Measurements from ENCODE around the gene RMND1.
"Not testable (repeated sequence)": the region's sequence is repeated elsewhere in the genome, so short reads cannot be mapped to it uniquely, and the experiment has no call there.

Gene RMND1

DNA sequence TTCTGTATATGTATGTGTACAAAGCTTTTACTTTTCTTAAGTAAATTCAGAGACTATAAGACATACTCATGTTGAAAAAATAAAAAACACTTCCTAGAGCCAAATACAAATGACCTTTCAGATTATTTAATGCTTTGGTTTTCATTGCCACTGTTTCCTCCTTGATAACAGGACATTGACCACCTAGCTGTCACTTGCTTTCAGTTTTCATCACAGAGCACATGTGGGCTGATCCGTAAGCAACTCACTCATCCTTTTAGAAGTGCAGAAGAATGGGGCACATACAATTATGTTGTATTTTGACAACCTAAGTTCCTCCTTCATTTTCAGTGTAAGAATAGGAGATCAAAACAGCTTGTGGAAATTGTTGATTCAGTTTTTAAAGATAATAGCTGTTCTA lies 66.7 kb downstream of the RMND1 start:
- DNase-seq (ENCODE audit: low read depth in 3 of 3): no peak

DNA sequence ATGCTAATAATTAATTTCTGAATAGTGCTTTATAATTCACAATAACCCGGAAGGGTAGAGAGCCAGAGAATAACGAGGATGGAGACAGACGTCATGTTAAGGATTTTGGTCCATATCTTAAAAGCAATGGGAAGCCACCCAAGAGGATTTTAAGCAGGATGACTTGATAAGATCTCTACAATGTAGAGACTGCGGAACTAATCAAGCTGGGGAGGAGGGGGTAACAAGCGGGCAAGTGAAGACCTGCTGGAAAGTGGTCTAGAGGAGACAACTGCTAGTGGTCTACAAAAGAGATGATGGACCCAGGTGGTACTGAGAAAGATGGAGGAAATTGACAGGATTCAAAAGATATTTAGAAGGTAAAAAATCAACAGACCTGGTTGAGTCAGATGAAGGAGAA lies 67.8 kb downstream of the RMND1 start:
- DNase-seq (ENCODE audit: low read depth in 3 of 3): no peak

DNA sequence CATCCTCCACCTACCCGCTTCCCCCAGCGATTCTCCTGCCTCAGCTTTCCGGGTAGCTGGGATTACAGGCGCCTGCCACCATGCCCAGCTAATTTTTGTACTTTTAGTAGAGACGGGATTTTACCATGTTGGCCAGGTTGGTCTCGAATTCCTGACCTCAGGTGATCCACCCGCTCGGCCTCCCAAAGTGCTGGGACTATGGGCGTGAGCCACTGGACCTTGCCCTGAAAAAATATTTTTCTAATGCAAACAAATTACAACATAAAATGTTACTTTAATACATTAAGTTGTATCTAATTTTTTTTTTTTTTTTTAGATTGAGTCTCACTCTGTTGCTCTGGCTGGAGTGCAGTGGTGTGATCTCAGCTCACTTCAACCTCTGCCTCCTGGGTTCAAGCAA lies 69.3 kb downstream of the RMND1 start:
- not testable (repeated sequence) for DNase-seq (ENCODE audit: low read depth in 3 of 3)

DNA sequence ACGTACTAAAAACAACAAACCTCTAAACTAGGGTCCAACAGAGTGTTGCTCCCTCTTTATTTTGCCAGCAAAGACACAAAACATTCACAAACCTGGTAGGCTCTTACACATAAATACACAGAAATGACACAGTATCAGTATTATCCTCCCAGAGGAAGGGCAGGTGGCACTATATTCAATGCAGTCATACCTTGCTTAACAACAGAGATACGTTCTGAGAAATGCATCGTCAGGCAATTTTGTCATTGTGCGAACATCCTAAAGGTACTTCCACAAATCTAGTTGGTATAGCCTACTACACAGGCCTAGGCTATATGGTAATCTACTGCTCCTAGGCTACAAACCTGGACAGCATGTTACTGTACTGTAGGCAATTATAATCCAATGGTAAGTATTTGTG lies 70.2 kb downstream of the RMND1 start:
- no peak for DNase-seq (ENCODE audit: low read depth in 3 of 3)

DNA sequence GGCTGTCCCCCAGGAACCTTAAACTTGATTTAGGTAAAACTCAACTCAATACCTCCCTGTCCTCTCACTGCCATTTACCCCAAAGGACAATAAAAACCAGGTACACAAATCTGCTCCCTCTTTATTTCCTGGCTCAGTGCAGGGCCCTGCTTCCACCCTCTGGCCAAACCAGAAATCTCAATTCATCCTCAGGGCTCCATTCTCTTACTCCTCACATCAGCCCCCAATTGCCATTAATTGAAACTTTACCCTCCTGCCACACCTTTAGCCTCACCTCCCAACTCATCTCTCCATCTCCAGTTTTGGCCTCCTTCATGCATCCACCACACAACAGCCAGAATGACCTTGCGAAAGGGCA lies 71.1 kb downstream of the RMND1 start:
- no peak for DNase-seq (ENCODE audit: low read depth in 3 of 3)

DNA sequence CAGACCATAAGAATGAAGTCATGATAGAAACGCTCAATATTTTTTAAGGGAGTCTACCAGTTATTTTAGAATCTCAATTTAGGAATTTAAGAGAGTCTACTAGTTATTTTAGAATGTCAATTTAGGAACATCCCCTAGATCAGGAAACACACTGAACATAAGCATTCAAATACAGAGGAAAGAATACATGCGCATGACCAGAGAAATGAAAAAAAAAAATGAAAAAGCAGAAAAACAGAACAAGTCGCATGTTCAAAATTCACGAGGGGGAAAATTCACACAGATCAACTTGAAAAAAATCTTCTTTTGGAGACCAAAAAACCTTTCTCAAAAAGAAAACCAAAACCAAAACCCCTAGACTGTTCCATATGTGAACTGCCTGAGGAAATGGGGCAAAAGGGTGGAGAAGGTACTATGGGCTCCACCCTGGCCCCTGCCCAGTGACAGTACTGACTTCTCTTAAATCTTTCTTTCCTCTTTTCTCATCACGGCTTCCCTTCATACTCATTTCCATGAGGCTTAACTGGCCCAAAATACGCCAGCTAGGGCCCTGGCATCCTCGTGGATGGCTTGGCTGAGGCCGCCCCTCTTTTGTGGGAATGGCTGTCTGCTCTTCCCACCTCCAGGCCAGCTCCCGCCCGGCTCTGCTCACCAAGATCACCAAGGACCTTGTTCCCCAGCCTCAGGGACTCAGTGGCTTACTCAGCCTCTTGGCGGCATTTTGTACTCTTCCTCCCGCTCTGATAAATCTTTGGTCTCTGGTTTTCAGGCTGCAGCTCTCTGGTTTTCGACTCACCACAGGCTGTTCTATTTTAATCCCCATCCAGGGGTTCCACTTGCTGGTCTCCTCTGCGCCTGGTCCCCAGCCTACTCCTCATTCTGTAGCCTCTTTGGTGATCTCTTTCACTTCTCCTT lies 71.7 kb downstream of the RMND1 start:
- no peak for DNase-seq (ENCODE audit: low read depth in 3 of 3)

DNA sequence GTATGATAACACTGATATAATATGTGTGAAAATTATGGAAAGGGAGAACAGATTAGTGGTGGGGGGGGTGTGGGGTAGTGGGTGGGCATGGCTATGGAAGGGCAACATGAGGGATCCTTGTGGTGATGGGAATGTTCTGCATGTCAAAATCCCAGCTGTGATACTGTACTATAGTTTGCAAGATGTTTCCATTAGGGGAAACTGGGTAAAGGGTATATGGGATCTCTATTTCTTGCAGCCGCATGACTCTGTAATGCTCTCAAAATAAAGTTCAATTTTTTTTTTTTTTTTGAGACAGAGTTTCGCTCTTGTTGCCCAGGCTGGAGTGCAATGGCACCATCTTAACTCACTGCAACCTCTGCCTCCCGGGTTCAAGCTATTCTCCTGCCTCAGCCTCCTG lies 74.8 kb downstream of the RMND1 start:
- no peak for DNase-seq (ENCODE audit: low read depth in 3 of 3)

DNA sequence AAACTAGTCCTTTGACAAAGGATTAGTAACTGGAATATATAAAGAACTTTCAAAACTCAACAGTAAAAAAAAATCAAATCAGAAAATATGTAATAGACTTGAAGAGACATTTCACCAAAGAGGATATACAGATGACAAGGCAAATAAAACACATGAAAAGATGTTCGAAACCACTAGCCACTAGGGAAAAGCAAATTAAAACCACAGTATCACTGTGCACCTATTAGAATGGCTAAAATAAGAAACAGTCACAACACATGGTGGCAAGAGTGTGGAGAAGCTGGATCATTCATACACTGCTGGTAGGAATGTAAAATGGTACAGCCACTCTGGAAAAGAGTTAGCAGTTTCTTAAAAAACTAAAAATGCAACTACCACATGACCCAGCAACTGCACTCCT lies 75.5 kb downstream of the RMND1 start:
- no peak for DNase-seq (ENCODE audit: low read depth in 3 of 3)

DNA sequence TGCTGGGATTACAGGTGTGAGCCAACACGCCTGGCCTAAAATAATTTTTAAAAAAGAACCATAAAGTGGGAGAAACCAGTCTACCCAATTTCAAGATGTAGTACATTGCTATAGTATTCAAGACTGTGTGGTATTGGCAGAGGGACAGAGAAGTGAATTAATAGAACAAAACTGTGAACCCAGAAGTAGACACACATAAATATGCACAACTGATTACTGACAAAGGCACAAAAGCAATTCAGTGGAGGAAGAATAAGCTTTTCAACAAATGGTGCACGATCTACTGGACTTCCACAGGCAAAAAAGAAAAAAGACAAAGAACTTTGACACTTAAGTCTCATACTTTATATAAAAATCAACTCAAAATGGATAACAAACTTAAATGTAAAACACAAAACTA lies 76.1 kb downstream of the RMND1 start:
- no peak for DNase-seq (ENCODE audit: low read depth in 3 of 3)

DNA sequence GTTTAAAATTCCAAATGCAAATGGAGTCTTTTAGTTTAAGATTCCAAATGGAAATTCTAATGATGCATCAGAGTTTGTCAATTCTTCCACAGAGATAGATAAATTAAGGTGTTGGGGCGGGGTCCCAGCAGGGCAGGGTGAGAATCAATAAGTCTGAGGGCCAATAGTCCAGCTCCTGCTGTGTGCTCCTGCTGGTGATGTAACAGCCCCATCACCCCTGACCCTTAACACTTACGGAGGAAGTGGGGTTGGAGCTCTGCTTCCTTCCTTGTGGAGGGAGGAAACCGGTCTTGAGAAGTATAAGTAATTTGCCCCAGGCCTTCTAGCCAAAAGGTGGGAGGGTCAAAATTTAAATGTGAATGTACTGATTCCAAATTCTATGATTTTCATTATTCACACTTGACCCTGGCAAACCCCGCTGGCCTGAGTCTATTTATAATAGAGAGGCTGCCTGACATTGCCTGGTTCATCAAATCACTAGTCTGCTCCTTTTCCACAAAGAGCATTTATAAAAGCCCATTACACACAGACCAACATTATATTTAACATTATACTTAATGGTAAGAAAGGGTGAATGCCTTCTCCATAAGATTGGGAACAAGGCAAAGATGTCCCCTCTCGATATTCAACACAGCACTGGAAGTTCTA lies 77.8 kb downstream of the RMND1 start:
- DNase-seq (ENCODE audit: low read depth in 3 of 3): no peak

DNA sequence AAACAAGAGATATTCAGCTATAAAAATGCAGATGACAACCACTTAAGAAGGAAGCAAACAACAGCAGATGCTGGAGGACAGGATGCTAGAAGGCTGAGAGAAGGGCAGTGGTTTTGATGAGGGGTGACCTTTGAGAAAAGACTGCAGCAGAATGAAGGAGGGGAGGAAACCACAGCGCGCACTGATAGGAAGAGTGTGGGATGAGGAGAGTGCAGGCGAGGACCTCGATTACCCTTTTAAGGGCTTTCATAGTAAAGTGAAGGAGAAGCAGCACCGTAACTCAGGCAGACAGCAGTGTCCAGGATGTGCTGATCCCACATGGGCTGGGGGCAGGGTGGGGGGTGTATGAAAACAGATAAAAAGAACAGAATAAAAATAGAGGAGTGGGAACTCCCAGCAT lies 79.8 kb downstream of the RMND1 start:
- no peak for DNase-seq (ENCODE audit: low read depth in 3 of 3)

DNA sequence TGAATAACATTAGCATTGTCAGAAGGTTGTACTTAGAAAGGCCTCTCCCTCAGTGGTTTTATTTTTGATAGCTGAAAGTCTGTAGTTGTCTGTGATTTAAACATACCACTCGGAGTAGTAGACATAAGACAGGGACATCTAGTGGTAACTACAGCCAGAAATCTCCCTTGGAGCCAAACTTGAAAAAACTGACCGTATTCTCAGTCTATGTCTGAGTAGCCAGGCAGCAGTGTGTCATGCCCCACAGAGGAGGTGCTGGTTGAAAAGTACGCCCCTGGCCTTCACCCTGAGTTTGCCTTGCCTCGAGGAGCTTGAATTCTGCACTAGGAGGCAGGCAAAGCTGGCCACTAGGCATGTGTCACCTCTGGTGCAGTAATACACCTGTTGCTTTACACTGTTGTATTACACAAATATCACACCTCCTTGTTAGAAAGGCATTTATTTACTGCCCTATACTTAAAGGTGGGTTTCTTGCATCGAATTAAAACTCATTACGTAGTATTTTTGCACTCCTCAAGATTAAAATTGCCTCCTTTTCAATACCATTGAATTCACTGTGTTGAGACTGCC lies 81.3 kb downstream of the RMND1 start:
- no peak for DNase-seq (ENCODE audit: low read depth in 3 of 3)

DNA sequence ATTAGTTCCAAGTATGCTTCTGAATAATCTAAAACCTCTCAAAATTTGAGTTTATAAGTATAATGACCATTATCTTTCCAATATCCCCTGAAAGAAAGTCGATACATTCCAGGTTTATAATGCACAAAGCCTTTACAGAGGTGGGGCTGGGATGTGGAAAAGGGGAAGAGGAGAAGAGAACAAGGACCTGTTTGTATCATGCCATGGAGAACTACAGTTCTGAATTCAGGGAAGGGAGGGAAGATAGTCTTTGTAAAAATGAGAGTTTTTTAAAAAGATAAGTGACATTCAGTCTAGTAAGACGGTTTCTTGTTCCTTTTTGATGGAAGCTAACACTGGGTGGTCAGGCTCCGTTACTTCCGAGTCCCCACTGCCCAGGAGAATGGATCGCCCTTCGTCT lies 86.7 kb downstream of the RMND1 start:
- no peak for DNase-seq (ENCODE audit: low read depth in 3 of 3)

DNA sequence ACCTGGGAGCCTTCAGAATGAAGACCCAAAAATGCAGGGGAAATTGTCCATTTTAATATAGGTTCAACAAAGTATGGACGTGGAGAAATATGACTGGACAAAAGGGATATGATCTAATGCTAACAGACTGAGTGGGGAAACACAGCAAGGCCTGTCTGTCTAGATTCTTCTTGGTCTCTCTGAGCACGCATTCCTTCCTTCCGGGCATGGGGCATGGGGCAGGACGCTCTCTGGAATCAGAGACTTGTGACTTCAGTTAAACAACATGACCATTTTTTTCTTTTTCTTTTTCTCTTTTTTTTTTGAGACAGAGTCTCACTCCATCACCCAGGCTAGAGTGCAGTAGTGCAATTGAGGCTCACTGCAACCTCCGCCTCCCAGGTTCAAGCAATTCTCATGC lies 92.4 kb downstream of the RMND1 start:
- DNase-seq (ENCODE audit: low read depth in 3 of 3): no peak

DNA sequence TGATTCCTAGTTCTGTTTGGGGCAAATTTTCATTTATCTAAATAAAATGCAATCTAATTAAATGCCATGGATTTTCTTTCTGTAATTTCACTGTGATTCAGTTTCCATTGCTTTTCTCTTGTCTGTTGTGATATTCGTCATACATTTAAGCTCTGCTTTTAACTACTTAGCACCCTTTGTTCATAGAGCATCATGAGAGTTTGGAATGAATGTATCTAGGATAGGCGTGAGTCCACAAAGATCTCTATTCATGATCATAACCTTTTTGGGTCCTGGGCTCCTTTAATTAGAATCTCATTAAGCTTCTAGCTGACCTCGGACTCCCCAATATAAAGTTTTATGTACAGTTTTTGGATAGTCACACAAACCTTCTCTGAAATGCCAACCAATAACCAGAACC lies 93.5 kb downstream of the RMND1 start:
- DNase-seq (ENCODE audit: low read depth in 3 of 3): no peak

DNA sequence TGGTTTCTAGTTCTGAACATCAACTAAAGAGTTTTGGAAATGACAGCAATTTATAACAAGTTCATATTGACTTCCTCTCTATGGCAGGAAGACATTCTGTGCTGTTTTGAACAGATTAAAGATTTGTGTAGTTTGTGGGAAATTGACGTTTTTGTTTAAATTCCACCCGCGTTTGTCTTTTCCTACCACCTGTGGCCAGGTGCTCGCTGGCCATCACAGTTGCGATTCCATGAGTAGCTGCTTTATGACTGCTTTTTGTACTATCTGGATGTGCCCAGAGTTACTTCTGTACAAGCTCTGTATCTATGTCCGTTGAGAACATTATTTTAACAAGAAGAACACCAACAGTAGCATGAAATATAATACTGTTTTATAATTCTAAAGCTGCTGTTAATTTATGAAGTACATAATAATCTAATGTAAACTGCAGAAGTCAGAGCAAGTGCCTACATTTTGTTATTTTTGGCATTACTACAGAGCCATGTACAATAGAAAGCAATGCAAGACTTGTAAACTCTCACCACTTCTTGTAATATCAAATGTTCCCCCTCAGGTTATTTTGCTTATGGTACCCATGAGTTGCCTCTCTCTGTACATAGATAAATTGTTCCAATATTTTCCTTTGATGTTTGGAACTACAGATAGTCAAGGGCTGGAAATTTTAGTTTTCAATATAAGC lies 94.0 kb downstream of the RMND1 start:
- DNase-seq (ENCODE audit: low read depth in 3 of 3): no peak

DNA sequence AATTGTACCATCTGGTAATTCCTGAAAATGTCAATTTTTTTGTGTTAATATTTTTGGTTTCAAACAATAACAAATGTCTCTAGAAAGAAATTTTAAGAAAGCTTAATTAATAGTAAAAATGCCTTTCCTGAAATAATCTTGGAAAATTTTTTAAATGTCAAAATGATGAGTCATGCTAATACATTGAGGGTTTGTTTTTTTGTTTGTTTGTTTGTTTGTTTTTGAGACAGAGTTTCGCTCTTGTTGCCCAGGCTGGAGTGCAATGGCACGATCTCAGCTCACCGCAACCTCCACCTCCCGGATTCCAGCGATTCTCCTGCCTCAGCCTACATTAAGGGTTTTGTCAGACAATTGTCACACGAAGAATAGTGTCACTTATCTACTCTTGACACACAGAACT lies 94.9 kb downstream of the RMND1 start:
- not testable (repeated sequence) for DNase-seq (ENCODE audit: low read depth in 3 of 3)
